Measurements from ENCODE around the gene ARHGEF19.
"Not testable (repeated sequence)": the region's sequence is repeated elsewhere in the genome, so short reads cannot be mapped to it uniquely, and the experiment has no call there.

DNA sequence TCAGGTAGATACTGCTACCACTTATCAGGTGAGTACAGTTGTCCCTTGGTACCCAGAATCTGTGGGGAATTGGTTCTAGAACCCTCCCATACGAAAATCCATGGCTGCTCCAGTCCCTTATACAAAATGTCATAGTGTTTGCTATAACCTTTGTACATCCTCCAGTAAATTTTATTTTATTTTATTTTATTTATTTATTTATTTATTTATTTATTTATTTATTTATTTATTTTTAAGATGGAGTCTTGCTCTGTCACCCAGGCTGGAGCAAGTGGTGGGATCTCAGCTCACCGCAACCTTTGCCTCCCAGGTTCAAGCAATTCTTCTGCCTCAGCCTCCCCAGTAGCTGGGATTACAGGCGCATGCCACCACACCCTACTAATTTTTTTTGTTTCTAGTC, 1.1 kb upstream of the ARHGEF19 start:
- TF ChIP-seq, protein P1, sequence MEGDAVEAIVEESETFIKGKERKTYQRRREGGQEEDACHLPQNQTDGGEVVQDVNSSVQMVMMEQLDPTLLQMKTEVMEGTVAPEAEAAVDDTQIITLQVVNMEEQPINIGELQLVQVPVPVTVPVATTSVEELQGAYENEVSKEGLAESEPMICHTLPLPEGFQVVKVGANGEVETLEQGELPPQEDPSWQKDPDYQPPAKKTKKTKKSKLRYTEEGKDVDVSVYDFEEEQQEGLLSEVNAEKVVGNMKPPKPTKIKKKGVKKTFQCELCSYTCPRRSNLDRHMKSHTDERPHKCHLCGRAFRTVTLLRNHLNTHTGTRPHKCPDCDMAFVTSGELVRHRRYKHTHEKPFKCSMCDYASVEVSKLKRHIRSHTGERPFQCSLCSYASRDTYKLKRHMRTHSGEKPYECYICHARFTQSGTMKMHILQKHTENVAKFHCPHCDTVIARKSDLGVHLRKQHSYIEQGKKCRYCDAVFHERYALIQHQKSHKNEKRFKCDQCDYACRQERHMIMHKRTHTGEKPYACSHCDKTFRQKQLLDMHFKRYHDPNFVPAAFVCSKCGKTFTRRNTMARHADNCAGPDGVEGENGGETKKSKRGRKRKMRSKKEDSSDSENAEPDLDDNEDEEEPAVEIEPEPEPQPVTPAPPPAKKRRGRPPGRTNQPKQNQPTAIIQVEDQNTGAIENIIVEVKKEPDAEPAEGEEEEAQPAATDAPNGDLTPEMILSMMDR (IDR thresholded peaks at IDR 0.05): not testable (repeated sequence)
- TF ChIP-seq POLR2A (IDR thresholded peaks at IDR 0.05); POLR2AphosphoS5 (IDR thresholded peaks at IDR 0.05; ENCODE audit: insufficient read depth in 1 of 2, low read depth in 1 of 2): not testable (repeated sequence)

All from vagina (tissue), 2 donors.